Stimulated activated CD4-positive, alpha-beta T cell treated with anti-CD3 and anti-CD28 coated beads, Interleukin-15, amount 100 ng/mL, for 1 hour (primary cell): ENCODE results near the gene CCDC167.
A peak's percentile ranks its signal among the peaks of the same experiment; 100 is the strongest.
"Not testable (repeated sequence)": the region's sequence is repeated elsewhere in the genome, so short reads cannot be mapped to it uniquely, and the experiment has no call there.

Source experiments
- DNase-seq, 2 donors: peaks; one replicate each; pipeline ENCODE4 v3.0.0-alpha.2; 2020; ENCODE audit warnings: low read depth in 1 of 2, low spot score in 1 of 2

CCDC167 gene

DNA sequence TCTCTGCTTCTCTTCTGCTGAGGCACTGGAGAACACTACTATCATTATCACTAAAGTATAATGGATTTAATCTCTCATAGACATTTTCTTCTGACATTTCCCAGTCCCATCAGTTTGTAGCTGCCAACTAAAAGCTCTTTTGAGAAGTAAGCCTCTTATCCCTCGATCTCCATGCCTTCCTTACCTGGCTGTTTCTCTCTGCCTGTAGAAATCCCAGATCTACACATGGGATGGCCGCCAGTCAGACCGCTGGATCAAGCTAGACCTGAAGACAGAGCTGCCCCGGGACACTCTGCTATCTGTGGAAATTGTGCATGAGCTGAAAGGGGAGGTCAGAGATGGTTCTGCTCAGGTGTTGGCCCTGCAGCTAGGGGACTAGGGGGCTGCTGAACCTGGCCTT lies 25.4 kb downstream of the CCDC167 start:
- no peak for DNase-seq

DNA sequence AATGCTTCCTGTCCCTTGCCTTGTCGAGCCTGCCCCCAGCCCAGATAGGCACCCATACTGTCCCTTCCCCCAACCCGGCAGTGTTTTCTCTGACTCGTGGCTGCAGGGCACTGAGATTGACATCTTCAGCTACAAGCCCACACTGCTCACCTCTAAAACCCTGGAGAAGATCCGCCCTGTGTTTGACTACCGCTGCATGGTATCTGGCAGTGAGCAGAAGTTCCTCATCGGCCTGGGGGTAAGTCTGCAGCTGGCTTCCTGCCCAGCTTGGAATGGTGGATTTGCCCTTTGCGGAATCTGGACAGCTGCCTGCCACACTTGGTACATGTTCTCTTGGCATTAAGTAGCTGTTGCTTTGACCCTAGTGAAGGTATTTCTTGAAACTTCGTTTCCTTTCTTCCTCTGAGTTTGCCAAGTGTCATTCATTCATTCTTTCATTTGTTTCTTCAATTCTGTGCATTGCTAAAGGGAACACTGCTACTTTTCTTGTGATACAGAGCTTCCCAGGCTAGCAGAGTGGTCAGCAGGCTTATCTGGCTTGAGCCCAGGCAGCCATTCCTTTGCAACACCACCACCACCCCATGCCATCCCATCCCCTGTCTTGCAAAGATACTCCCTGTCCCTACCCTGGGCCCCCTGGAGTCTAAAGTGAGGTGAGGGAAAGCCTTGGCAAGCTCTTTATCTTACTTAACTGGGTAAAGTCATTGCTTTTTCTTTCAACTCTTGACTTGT lies 26.2 kb downstream of the CCDC167 start:
- no peak for DNase-seq

DNA sequence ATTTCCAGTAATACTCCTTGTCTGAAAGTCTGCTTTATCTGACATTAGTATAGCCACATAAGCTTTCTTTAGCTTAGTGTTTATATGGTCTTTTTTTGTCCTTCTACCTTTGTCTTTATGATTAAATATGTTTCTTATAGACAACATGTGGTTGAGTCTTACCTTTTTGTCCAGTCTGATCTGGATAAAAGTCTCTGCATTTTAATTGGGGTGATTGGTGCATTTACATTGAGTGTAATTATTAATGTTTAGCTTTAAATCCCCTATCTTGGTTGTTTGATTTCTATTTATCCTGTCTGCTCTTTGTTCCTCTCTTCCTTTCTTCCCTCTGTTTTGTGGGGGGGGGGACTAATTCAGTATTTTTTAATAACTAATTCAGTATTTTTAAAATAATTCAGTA lies 32.0 kb downstream of the CCDC167 start:
- DNase-seq = no peak

DNA sequence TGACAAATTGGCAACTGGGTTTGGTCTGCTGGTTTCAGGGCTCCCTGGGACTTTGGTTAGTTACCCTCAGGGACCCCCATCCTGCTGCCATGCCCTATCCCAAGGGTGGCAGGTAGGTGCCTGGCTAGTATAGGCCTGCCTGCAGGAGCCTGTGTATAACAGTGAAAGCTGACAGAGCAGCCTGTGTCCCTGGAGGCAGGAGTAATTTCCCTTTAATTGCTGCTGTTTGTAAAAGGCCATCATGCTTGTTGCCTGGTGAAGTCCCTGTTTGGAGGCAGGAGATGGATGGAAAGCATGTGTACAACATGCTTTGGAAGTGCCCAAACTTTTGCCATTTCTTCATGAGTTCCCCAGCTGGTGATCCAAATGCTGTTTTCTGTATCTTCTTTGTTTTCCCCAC lies 36.6 kb downstream of the CCDC167 start:
- DNase-seq = no peak

GRCh38 chr6:37460805-37461204 lies 38.9 kb downstream of the CCDC167 start:
- no peak for DNase-seq

DNA sequence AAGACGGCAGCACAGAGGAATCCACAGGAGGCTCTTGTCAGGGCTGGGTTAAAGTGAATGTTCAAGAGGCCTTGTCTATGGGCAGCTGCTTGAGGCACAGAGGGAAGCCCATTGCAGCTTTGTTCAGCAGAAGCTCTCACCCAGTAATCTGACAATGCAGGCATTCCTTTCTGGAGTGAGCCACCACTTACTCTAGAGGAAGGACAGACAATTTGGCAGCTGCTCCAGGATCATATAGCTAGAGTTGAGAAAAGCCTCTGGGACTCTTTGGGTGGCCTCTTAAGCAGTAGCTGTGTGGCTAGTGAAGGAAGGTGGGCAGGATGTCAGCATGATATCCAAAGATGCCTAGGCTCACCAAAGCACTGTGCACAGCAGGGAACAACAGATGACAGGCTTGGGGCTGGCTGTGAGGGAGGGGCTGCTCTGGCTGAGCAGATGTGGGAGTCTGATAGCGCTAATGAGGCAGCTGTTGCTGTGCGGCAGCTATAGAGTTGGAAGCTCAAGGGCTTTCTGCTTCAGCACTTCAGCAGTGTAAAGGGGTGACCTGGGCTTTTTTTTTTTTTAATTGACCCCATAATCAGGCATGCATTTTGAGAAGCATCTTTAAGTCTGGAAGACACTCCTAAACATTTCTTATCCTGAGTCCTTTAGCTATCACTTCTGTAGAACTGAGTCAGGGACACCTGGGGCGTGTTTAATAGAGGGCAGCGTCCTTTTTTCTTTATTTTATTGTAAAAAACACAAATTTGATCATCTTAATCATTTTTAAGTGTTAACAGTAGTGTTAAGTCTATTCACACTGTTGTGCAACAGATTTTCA lies 39.5 kb downstream of the CCDC167 start:
- no peak for DNase-seq

DNA sequence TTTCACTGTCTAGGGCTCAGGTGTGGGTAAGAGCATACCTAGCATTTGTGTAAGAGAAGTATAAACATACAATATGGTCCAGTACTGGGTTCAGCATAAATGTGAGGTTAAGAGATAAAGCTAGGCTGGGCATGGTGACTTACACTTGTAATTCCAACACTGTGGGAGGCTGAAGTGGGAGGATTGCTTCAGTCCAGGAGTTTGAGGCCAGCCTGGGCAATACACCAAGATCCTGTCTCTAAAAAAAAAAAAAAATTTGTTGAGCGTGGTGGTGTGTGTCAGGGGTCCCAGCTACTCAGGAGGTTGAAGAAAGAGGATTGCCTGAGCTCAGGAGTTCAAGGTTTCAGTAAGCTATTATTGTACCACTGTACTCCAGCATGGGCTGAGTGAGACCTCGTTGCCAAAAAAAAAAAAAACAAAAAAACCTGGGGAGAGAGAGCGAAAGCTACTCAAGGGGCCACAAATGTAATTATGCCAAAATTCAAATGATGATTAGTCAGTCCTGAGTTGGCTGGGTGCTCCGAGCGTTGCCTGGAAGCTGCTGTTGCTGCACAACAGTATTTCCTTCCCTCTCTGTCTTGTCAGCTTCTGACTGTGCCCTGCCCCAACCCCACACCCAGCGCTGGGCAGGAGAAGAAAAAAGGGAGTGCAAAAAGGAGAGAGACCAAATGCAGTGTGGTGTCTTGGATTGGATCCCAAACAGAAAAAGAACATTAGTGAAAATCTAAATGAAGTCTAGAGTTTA lies 42.7 kb downstream of the CCDC167 start:
- DNase-seq = no peak

DNA sequence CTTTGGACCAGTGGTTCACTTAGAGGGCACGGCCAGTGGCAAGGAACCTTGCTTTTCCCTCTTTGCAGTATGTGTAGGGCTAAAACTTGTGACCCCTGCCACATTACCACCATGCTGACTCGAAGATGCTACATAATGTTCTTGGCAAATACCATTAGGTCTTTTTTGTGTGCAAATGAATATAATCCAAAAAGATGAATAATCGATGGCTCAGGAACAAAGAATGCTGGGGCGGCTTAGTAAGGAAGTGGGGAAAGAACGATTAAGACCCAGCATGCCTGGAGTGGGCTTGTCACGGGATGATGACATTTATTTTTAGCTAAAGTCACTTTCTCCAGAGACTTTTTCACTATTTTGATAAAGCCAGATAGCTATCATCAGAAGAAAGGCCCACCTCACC lies 43.6 kb downstream of the CCDC167 start:
- DNase-seq = no peak

DNA sequence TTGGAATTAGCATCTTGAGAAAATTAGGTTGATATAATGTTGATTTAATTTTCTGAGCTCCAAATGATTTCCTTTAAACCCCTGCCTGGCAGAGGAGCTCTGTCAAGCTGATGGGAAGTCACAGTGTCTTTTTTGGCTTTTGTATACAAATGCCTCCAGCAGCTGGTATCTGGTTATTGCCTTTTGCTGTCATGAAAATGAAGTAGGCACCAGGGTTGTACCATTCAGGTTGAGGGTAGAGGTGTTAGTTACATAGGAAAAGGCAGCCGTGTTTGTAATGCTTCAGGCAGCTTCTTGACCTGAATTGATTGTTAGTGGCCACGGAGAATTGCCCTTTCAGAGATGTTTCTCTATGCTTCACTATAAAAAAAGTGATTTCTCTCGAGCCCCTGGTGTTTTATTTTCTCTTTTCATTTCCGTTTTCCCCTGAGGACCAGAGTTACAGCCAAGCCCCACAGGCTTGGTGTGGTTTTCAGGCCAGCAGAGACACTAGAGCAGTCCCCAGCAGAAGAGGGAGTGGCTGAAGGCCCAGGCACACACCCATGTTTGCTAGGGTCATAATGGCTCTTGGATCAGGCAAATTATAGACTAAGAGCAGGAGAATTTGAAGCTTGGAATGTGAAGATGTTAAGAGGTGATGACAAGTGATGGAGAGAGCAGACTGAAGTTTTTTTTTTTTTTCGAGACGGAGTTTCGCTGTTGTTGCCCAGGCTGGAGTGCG lies 45.1 kb downstream of the CCDC167 start:
- no peak for DNase-seq

DNA sequence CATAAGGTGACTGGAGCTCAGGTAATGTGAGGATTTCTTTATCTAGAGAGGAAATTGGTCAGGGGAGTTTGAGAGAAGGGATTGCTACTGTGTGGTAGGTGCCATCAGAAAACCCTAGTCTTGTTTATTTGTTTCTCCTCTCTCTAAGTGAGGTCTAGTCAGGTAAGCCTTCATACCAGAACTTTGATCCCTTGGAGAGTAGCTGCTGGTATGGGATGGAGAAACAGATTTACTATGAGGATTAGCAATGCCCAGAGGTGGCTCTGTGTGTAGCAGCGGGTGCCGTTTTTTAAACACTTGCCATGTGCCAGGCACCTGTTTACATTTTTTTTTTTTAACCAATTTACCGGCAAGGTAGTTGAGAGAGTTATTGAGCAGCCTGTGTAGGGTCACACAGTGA lies 47.2 kb downstream of the CCDC167 start:
- no peak for DNase-seq

DNA sequence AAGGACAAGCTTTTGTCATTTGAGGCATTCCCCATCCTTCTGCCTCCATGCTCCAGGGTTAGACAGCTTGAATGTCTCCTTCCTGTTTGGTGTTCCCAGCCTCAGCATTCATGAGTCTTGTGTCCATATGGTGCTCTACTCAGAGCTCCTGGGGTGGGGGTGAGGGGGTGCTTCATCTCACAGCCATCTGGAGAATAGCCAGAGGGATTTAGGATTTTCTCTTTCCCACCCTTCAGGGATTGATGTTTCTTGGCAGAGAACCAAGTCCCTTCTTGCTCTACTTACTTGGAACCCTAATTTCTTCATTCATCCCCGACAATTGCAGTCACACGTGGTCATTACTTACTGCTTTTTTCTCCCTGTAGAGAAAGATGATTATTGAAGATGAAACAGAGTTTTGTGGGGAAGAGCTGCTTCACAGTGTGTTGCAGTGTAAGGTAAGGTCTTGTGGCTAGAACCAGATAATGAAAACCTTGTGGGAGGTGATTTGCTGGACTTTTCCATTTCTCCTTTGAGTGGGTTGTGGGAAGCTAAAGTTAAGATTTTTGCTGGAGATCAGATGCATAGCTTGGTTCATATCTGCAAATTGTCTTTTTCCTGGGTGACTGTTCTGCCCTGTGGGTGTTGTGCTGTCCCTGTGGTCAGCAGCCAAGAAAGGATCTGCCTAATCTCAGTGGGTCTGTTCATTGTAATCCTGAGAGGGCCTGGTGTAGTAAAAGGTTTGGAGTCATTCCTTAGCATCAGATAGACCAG lies 48.1 kb downstream of the CCDC167 start:
- no peak for DNase-seq

DNA sequence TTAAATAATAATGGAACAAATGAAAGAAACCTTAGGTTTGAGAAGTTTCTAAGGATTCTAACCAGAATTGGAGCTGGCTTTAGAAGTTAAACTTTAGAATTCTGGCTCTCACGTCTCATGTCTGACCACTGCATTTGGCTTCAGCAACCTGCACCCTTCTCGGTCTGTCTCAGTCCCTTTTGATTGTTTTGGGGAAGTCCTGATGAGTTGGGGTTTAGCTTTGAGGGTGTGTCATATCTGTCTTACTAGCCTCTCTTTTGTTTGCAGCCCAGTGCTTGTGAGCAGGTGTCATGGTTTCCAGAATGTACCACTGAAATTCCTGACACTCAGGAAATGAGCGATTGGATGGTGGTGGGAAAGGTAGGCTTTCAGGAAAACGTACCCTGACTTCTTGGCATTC lies 49.7 kb downstream of the CCDC167 start:
- no peak for DNase-seq

DNA sequence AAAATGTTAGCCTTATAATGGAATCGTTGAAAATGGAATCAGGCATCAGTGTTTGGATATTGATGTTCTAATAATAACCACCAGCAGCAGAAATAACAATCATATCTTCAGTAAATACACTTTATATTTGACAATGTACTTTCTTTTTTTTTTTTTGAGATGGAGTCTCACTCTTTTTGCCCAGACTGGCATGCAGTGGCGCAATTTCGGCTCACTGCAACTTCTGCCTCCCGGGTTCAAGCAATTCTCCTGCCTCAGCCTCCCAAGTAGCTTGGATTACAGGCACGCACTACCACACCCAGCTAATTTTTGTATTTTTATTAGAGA lies 56.5 kb downstream of the CCDC167 start:
- not testable (repeated sequence) for DNase-seq

- DNase-seq = no peak
Measured at GRCh38 chr6:37442416-37443215, 57.1 kb downstream of the CCDC167 start.

DNA sequence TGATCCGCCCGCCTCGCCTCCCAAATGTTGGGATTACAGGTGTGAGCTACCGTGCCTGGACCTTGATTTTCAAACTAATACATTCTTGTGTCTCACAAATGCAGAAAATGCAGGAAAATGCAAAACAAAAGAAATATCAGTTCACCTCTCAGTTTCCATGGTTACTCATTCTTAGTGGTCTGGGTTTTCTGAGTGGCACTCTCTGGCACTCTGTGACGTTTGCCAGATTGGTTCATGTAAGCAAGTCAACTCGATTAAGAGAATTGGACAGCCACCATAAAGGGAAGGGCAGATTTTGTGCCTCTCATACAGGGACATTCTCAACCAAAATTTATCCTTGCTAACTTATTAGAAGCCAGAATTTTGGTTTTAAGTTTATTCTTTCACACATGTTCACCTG lies 58.0 kb downstream of the CCDC167 start:
- no peak for DNase-seq

GRCh38 chr6:37438930-37439329 lies 60.8 kb downstream of the CCDC167 start:
- DNase-seq = no peak

GRCh38 chr6:37435816-37436215 lies 63.9 kb downstream of the CCDC167 start:
- DNase-seq = no peak

GRCh38 chr6:37435373-37435772 lies 64.3 kb downstream of the CCDC167 start:
- no peak for DNase-seq

GRCh38 chr6:37433657-37434271 lies 65.9 kb downstream of the CCDC167 start:
- DNase-seq = peak in 1 of 2 donors; percentile 20
